GM06990 (cell line): Measurements from ENCODE around the gene DEAF1.

ENCODE experiments used
- DNase-seq: peaks from one replicate; pipeline ENCODE4 v3.0.0-alpha.2; 2011; ENCODE audit not compliant: insufficient read length; ENCODE audit errors: extremely low read depth
- H3K27me3 ChIP-seq: replicated peaks from 2 replicates; pipeline ENCODE4 v1.6.0; 2011; ENCODE audit warnings: low read length; ENCODE audit not compliant: control insufficient read depth, insufficient read depth
- H3K36me3 ChIP-seq: 2 replicates; pipeline ENCODE4 v1.5.1; 2011; ENCODE audit warnings: low read length; ENCODE audit not compliant: control insufficient read depth, insufficient read depth
- H3K4me3 ChIP-seq: replicated peaks from 2 replicates; pipeline ENCODE4 v1.5.1; 2011; ENCODE audit warnings: low read depth, mild to moderate bottlenecking, control low read depth, low read length
- TF ChIP-seq, protein P1 (sequence below): IDR thresholded peaks from 2 replicates; pipeline ENCODE4 v1.5.1; 2011; ENCODE audit warnings: low read length, control low read depth, mild to moderate bottlenecking, inconsistent platforms; ENCODE audit not compliant: insufficient read depth, poor library complexity, severe bottlenecking

The DEAF1 gene

DNA sequence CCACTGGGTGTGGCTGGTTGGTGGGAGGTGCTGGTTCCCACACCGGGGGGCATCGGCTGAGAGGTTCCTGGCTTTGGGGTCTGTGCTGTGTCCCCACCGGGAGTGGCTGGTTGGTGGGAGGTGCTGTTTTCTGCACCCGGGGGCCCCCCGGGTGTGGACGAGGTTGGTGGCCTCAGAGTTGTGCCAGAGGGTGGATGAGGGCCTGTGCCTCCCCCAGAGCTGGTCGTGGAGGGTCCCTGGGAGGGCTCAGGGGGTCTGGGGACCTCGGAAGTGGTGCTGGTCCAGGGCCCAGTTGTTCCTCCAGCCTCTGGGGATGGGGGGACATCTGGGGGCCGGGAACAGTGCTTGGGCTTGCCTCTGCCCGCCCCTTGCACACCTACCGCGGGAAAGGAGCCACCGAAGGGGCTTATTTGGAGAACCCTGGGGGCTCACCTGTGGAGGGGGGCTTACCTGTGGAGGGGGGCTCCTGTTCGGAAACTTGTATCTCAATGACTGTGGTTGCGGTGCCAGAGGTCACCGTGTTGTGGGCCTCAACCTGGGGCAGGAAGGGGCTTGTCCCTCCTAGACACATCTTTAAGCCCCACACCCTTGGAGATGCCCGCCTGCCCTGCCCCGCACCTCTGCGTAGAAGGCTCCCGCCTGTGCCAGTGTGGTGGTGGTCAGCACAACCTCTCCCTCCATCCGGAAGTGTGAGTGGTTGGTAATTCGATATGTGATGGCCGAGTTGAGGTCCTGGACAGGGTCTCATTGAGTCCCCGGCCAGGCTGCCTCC is 76.0 kb downstream of the DEAF1 start:
- DNase-seq = no peak
- TF ChIP-seq, protein P1, sequence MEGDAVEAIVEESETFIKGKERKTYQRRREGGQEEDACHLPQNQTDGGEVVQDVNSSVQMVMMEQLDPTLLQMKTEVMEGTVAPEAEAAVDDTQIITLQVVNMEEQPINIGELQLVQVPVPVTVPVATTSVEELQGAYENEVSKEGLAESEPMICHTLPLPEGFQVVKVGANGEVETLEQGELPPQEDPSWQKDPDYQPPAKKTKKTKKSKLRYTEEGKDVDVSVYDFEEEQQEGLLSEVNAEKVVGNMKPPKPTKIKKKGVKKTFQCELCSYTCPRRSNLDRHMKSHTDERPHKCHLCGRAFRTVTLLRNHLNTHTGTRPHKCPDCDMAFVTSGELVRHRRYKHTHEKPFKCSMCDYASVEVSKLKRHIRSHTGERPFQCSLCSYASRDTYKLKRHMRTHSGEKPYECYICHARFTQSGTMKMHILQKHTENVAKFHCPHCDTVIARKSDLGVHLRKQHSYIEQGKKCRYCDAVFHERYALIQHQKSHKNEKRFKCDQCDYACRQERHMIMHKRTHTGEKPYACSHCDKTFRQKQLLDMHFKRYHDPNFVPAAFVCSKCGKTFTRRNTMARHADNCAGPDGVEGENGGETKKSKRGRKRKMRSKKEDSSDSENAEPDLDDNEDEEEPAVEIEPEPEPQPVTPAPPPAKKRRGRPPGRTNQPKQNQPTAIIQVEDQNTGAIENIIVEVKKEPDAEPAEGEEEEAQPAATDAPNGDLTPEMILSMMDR = no peak
- H3K36me3 ChIP-seq = peaks cover 7% of the 10 kb centered on the region
- no peaks in the 10 kb centered on the region for H3K27me3 ChIP-seq
- H3K4me3 ChIP-seq = no peak overlapping the region

DNA sequence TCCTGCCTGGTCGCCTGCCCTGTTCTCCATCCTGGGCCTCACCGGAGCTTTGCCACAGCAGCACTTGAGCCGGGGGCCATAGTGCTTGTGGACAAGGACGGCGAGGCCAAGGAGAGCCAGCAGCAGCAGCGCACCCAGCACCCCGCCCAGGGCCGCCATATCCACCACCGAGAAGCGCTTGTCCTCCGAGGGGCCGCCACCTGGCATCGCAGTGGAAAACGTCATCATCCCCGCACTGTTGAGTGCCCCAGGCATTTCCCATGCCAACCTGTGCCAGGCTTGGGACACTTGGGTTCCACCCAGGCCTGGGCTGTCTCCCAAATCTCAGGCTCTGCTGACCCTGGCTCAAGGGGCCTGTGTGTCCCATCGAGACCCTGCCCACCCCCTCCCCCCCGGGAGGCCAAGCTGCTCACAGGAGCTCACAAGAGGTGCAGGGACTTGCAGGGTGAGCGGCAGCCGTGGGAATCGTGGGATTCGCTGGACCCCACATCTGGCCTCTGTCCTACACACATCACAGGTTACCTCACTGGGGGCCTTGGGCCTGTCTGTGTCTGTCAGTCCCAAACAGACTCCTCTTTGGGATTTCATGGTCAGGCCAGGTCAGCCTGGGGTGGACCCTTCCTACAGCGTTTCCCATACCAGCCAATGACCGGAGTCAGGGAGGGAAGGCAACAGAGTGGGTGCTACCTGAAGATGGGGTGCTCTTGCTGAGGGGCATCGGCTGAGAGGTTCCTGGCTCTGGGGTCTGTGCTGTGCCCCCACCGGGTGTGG is 76.9 kb downstream of the DEAF1 start:
- TF ChIP-seq, protein P1 = no peak
- H3K36me3 ChIP-seq = peaks cover 14% of the 10 kb centered on the region
- no peak overlapping the region for H3K4me3 ChIP-seq
- DNase-seq = no peak
- H3K27me3 ChIP-seq = no peaks in the 10 kb centered on the region

DNA sequence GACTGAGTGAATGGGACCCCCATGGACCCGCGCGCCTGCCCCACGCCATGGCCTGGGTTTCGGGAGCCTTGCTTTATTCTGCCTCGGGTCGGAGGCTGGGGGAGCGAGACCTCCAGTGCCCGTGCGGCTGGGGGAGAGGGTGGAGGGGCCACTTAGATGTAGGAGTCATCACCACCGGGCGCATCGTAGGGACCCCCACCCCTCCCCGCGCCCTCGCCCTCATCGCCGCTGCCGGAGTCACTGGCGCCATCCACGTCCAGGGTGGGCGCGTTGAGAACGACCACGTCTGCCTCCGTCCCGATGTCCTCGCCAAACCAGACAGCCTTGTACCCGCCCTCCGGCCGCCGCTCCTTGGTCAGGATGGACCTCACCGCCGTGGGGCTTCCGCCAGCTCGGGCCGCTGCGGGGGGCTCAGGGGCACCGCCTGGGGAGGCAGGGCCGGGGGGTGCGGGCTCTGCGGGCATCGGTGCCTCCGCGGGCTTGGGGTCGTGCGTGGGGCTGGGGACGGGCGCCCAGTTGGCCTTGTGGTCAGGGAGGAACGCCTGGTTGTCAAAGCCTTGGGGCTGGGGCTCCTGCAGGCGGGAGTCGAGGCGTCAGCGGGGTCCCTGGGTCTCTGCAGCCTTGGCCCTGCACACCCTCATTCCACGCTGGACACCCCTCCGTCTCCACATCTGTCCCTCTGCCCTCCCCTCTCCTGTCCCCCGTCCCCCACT is 77.7 kb downstream of the DEAF1 start:
- no peak for DNase-seq
- H3K36me3 ChIP-seq = peaks cover 21% of the 10 kb centered on the region
- H3K27me3 ChIP-seq = no peaks in the 10 kb centered on the region
- TF ChIP-seq, protein P1 = no peak
- H3K4me3 ChIP-seq = no peak overlapping the region

DNA sequence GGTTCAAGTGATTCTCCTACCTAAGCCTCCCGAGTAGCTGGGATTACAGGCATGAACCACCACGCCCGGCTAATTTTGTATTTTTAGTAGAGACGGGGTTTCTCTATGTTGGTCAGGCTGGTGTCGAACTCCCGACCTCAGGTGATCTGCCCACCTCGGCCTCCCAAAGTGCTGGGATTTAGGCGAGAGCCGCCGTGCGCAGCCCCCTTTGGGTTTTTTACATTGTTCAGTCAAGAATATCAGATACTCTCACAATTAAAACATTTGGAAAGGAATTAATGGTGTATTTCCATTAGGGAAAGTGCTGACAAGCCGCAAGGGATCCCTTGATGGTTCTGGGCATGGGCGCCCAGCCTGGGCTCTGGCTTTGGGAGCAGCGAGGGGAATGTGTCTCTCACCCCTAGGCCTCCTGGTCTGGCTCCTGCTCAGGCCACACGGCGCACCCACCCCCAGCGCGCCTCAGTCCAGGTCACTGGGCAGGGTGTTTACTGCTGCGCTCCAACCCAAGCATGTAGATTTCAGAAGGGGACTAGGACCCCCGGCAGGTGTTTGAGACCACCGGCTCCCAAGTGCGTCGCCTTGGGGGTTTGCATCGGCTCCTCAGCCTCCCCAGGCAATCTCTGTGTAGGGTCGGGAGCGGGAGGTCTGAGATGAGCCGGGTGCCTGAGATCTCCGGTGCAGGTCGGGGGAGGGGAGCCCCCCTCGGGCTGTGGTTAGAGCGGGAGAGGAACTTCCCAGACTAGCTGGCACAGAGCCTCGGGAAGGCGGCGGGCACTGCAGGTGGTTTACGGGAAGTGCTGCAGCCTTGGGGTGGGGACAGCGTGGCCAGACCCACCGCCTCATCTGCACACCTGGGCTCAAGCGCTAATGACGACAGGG is 78.5 kb downstream of the DEAF1 start:
- no peak for DNase-seq
- peaks cover 25% of the 10 kb centered on the region for H3K36me3 ChIP-seq
- TF ChIP-seq, protein P1 = no peak
- no peaks in the 10 kb centered on the region for H3K27me3 ChIP-seq
- H3K4me3 ChIP-seq = peak overlapping the region; percentile 100
